Immature natural killer cell (primary cell): Measurements from ENCODE around the gene OSR1. TPM values are rescaled to one million over a fixed set of nuclear protein-coding genes. Genes with fewer than 3 reads are reported as not detected.
"Not testable (repeated sequence)": the region's sequence is repeated elsewhere in the genome, so short reads cannot be mapped to it uniquely, and the experiment has no call there.

Experiments used
- DNase-seq, 3 donors: peaks; one replicate each; pipeline ENCODE4 v3.0.0; 2022; ENCODE audit warnings: mixed read lengths in 1 of 3
- H3K27ac Mint-ChIP-seq, 6 donors: one replicate each; pipeline ENCODE4 v1.8.0; 2020; ENCODE audit warnings: mixed read lengths in 6 of 6, mild to moderate bottlenecking in 5 of 6, inconsistent platforms in 4 of 6, moderate library complexity in 3 of 6
- H3K27me3 Mint-ChIP-seq, 3 donors: one replicate each; pipeline ENCODE4 v1.8.0; 2020 to 2021; ENCODE audit warnings: low read depth in 3 of 3, mild to moderate bottlenecking in 3 of 3, mixed read lengths in 3 of 3, moderate library complexity in 3 of 3, inconsistent platforms in 1 of 3
- H3K36me3 Mint-ChIP-seq, 3 donors: one replicate each; pipeline ENCODE4 v1.8.0; 2020; ENCODE audit warnings: mixed read lengths in 3 of 3, inconsistent platforms in 2 of 3, mild to moderate bottlenecking in 2 of 3
- H3K4me1 Mint-ChIP-seq, 2 donors: one replicate each; pipeline ENCODE4 v1.8.0; 2020; ENCODE audit warnings: inconsistent platforms in 2 of 2, mild to moderate bottlenecking in 2 of 2, mixed read lengths in 2 of 2, moderate library complexity in 1 of 2
- H3K4me3 Mint-ChIP-seq, 5 donors: one replicate each; pipeline ENCODE4 v1.8.0; 2020; ENCODE audit warnings: mild to moderate bottlenecking in 5 of 5, mixed read lengths in 5 of 5, inconsistent platforms in 3 of 5, moderate library complexity in 3 of 5
- H3K9me3 Mint-ChIP-seq, 6 donors: one replicate each; pipeline ENCODE4 v1.8.0; 2020; ENCODE audit warnings: mild to moderate bottlenecking in 6 of 6, mixed read lengths in 6 of 6, inconsistent platforms in 4 of 6, moderate library complexity in 3 of 6
- polyA plus RNA-seq, 3 donors: library from polyadenylated mRNA; unstranded; fragments of 300-500 nt; fragmentation: Illumina TruSeq; gene quantifications; one replicate each; pipeline ENCODE4 v1.2.3, GENCODE V29; 2021

Gene OSR1
- polyA plus RNA-seq, 3 donors from 2014 or later: not detected

DNA sequence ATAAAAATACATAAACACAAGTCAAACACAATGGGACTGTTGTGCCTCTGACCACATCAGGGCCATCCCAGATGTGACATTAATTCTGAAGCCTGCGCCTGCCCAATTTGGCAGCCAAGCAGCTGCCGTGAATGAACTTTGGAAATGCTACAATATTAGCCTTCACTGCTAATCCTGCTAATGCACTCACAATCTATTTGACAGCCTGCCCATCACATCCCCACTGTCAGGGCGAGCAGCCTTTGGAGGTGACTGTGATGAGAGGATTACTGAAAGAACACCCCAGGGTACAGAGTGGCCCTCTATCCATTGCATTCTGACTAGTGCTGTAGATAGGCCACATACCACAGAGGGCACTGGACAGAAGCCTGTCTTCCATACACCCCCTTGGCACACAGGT lies 21.6 kb downstream of the OSR1 start:
- H3K9me3 Mint-ChIP-seq: no peaks in the 10 kb centered on the region
- H3K27ac Mint-ChIP-seq: no peak overlapping the region
- peaks cover 0 to 1% (median 1%) of the 10 kb centered on the region in 3 donors for H3K27me3 Mint-ChIP-seq
- DNase-seq: no peak
- H3K36me3 Mint-ChIP-seq: peaks cover 10 to 19% (median 11%) of the 10 kb centered on the region in 3 donors
- H3K4me3 Mint-ChIP-seq: no peak overlapping the region
- no peaks in the 10 kb centered on the region for H3K4me1 Mint-ChIP-seq

DNA sequence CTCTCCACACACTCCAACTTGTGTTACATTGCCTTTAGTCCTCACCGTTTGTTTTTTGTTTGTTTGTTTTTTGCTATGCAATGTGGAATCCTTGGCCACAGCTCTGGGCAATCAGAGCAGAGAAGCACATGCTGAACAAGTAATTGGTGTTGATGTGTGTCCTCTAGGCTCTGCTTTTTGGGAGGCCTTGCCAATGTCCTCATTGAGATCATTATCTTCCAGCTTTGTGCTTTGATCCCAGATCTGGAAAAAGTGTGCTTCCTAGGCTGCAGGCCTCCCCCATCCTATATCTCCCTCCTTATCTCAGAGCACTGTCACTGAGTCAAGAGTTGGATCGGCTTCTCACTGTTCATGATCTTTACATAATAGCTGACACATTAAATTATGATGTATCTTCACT lies 25.9 kb downstream of the OSR1 start:
- no peak for DNase-seq
- H3K36me3 Mint-ChIP-seq: peaks cover 6 to 10% (median 6%) of the 10 kb centered on the region in 3 donors
- H3K27me3 Mint-ChIP-seq: no peaks in the 10 kb centered on the region
- H3K9me3 Mint-ChIP-seq: no peaks in the 10 kb centered on the region
- H3K4me1 Mint-ChIP-seq: no peaks in the 10 kb centered on the region
- no peak overlapping the region for H3K4me3 Mint-ChIP-seq
- H3K27ac Mint-ChIP-seq: no peak overlapping the region

DNA sequence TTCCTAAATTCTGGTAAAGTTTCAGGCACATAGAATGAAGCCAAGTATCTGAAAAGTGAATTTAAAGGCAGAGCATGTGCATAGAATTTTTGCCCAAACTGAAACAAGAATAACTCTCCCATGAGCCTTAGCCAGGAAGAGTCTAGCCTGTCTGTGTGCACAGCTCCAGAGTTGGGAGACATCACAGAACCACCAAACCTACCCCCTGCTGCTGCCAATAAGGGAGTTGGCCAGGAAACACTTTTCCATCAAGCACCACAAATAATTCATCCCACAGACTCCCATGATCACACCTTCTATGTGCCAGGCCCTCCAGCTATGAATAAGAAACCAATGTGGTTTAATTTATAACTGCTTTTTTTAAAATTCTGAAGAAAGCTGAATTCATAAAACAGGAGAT lies 27.0 kb downstream of the OSR1 start:
- Mint-ChIP-seq H3K27me3 (no peaks in the 10 kb centered on the region), H3K9me3 (no peaks in the 10 kb centered on the region), H3K36me3 (peaks cover 5 to 10% (median 6%) of the 10 kb centered on the region in 3 donors), H3K4me3 (no peak overlapping the region), H3K27ac (no peak overlapping the region), H3K4me1 (no peaks in the 10 kb centered on the region)
- DNase-seq: no peak

DNA sequence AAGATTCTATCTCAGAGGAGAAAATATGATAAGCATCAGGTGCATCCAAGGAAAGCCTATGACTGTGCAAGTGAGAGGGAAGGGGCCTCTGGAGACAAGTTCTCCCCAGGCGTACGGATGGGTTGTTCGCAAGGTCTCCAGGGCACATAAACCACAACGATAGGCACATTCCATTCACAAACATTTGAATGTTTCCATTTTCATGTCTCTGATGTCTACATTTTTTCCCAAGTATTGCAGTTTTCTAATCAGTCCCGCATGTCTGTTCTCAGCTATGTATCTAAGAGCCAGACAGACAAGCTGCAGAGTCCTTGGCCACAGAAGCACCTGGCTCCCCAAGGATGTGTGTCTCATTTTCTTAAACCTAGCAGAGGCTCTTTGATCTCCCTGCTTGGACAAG lies 28.0 kb downstream of the OSR1 start:
- no peaks in the 10 kb centered on the region for H3K9me3 Mint-ChIP-seq
- H3K4me1 Mint-ChIP-seq: no peaks in the 10 kb centered on the region
- no peaks in the 10 kb centered on the region for H3K27me3 Mint-ChIP-seq
- no peak overlapping the region for H3K4me3 Mint-ChIP-seq
- no peak for DNase-seq
- H3K36me3 Mint-ChIP-seq: peaks cover 5 to 10% (median 6%) of the 10 kb centered on the region in 3 donors
- H3K27ac Mint-ChIP-seq: no peak overlapping the region

DNA sequence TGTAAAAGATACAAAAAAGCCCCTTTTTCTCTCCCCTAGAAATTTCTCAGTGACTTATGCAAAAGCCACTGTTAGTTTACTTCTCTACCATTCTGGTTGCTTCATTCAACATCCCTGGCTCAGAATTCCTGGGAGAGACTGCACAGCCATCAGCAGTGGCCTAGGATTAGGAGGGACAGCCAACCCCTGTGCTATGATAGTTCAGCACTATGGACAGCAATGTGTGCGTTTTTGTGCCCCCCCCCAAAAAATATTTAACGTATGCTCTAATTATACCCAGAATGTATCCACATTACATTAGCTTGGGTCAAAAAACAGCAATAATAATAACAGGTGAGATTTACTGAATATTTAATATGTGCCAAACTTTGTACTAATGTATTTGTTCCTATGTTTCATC lies 29.0 kb downstream of the OSR1 start:
- Mint-ChIP-seq H3K4me3 (no peak overlapping the region), H3K9me3 (no peaks in the 10 kb centered on the region), H3K36me3 (peaks cover 5 to 10% (median 6%) of the 10 kb centered on the region in 3 donors), H3K27me3 (no peaks in the 10 kb centered on the region), H3K4me1 (no peaks in the 10 kb centered on the region), H3K27ac (no peak overlapping the region)
- no peak for DNase-seq

DNA sequence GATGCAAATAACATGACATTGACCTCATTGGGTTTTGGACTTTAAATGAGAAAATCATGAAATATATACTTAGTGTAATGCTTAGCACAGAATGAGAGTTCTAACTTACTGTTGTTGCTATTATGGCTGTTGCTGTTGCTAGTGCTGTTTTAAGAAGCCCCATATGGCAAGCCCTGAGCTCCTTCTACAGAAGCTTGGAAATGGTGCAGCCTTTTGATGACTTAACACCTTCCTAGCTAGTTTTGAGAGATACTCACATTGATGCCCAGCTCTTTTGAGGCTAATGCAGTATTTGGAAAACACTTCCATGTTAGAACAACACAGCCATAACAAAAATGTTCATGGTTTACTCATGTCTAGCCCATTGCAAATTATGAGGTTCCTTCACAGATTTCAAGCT lies 30.9 kb downstream of the OSR1 start:
- Mint-ChIP-seq H3K4me1 (no peaks in the 10 kb centered on the region), H3K27me3 (peaks cover 0 to under 1% (median 0%) of the 10 kb centered on the region in 3 donors), H3K9me3 (no peaks in the 10 kb centered on the region), H3K36me3 (peaks cover 1 to 8% (median 5%) of the 10 kb centered on the region in 3 donors), H3K4me3 (no peak overlapping the region), H3K27ac (no peak overlapping the region)
- DNase-seq: no peak

DNA sequence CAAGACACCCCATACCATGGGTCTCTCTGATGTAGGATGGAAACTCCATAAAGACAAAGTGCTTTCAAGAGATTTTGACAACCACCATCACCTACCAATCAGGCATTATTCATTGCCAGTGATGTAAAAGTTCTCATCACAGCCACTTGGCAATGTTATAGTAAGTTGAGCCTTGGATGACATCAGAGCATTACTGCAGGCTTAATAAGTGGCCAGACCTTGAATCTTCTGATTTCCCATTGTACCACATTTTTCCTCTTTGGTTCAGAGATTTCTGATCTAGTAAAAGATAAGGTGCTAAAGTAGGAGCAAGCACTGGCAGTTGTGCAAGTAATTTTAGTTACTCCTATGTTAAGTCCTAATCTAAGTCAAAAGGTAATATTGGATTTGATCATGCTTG lies 36.5 kb downstream of the OSR1 start:
- no peak for DNase-seq
- Mint-ChIP-seq H3K27ac (no peak overlapping the region), H3K27me3 (peaks cover 0 to 5% (median 0%) of the 10 kb centered on the region in 3 donors)

DNA sequence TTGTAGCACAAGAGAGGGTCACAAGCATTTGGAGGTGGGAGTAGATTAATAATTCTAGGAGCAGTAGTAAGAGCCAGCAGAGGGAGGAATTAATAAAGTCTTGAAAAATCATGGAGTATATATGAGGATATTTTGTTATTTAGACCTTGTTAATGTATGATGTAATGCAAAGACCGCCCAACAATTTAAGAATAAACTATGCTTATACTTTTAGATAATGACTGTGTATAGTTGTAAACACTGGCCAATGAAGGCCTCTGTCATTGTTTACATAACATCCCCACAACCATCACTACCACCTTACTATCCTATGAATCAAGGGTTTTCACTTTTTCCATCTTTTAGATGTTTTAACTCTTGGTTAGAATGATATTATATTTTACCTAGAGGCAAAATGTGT lies 37.6 kb downstream of the OSR1 start:
- no peak overlapping the region for H3K4me3 Mint-ChIP-seq
- DNase-seq: no peak
- H3K36me3 Mint-ChIP-seq: peaks cover 0 to 7% (median 6%) of the 10 kb centered on the region in 3 donors
- no peak overlapping the region for H3K27ac Mint-ChIP-seq
- H3K27me3 Mint-ChIP-seq: peaks cover 0 to 5% (median 0%) of the 10 kb centered on the region in 3 donors
- no peaks in the 10 kb centered on the region for H3K9me3 Mint-ChIP-seq
- H3K4me1 Mint-ChIP-seq: no peaks in the 10 kb centered on the region

More for the DNA sequence above, 36.5 kb downstream of the OSR1 start:
- Mint-ChIP-seq H3K4me1 (no peaks in the 10 kb centered on the region), H3K4me3 (no peak overlapping the region), H3K9me3 (no peaks in the 10 kb centered on the region), H3K36me3 (peaks cover 0 to 7% (median 6%) of the 10 kb centered on the region in 3 donors)

DNA sequence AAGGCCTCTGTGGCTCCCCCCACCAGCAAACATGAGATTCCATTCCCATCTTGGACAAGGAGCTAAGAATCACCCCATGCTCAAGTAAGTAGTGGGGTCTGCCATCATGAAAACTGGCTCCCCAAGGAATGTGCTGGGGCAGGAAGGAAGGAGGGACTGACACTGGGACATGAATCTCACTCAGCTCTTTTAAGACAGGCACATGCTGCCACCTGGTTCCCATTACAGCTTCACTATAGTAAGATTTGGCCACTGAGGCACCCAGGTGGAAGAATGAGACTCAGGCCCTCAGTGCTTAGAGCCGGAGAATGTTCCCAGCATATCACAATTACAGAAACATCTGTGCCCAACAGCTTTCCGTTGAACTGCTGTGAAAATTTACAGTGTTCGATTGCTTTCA lies 38.7 kb downstream of the OSR1 start:
- H3K4me1 Mint-ChIP-seq: no peaks in the 10 kb centered on the region
- no peak overlapping the region for H3K27ac Mint-ChIP-seq
- H3K9me3 Mint-ChIP-seq: no peaks in the 10 kb centered on the region
- peaks cover 0 to 5% (median 0%) of the 10 kb centered on the region in 3 donors for H3K27me3 Mint-ChIP-seq
- H3K4me3 Mint-ChIP-seq: no peak overlapping the region
- H3K36me3 Mint-ChIP-seq: peaks cover 0 to 7% (median 6%) of the 10 kb centered on the region in 3 donors
- DNase-seq: no peak

DNA sequence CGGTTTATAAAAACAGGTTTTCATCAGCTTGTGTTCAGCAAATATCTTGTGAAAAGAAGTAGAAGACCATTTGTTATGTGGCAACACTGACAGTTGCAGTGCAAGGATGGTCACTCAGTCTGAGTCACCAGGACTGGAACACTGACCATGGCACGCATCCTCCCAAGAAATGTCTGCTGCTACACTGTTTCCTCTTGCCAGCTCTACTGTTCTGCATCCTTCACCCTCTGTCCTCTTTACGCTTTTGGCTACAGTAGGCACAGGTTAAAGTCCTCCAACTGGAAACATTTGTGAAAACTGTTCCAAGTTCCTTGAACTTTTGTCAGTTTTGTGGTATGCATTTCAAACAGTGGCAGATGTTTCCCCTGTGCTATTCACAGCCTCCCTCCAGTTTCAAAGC lies 39.4 kb downstream of the OSR1 start:
- H3K27me3 Mint-ChIP-seq: peaks cover 0 to 5% (median 0%) of the 10 kb centered on the region in 3 donors
- no peaks in the 10 kb centered on the region for H3K9me3 Mint-ChIP-seq
- H3K36me3 Mint-ChIP-seq: peaks cover 0 to 6% (median 3%) of the 10 kb centered on the region in 3 donors
- no peak overlapping the region for H3K4me3 Mint-ChIP-seq
- no peak for DNase-seq
- no peak overlapping the region for H3K27ac Mint-ChIP-seq
- H3K4me1 Mint-ChIP-seq: no peaks in the 10 kb centered on the region

DNA sequence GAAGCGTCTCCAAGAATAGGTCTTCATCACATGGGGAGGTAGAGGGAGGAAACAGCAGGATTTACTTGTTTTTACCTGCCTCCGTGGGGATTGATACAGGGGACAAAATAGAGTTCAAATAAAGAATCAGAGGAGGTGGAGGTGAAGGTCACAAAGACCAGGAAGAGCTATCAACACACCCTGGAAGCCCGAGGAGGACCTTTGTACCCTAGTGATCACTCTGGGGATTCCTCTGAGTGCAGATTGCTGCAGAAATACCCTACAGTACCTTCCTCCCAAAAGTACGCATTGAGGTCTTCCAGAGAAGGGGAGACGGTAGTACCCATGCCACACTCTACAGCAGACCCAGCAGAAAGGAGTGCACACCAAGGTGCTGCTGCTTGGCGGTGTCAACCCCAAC lies 44.9 kb downstream of the OSR1 start:
- Mint-ChIP-seq H3K4me3 (no peak overlapping the region), H3K4me1 (no peaks in the 10 kb centered on the region), H3K27me3 (no peaks in the 10 kb centered on the region), H3K36me3 (peaks cover 0 to 4% (median 0%) of the 10 kb centered on the region in 3 donors), H3K9me3 (peaks cover 0 to 5% (median under 1%) of the 10 kb centered on the region in 6 donors), H3K27ac (no peak overlapping the region)
- no peak for DNase-seq

DNA sequence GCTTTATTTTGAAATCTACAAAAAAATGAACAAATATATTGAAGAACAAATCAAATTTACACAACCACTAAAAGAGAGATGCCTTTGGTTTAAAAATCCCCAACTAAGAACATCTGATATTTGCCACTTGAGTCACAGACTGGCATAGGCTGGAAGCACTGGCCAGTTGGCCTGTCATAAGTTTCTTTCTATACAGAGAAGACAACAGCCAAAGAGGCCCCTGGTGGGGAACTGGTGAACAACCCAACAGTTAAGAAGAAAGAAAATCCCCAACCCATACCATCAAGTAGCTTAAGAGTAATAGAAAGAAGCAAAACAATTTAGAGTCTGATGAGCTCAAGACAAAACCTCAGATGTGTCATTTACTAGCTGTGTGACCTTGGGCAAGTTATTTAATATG lies 45.5 kb downstream of the OSR1 start:
- no peak overlapping the region for H3K4me3 Mint-ChIP-seq
- H3K36me3 Mint-ChIP-seq: peaks cover 0 to 4% (median 0%) of the 10 kb centered on the region in 3 donors
- no peak for DNase-seq
- H3K27ac Mint-ChIP-seq: no peak overlapping the region
- peaks cover 0 to 5% (median 3%) of the 10 kb centered on the region in 6 donors for H3K9me3 Mint-ChIP-seq
- H3K4me1 Mint-ChIP-seq: no peaks in the 10 kb centered on the region
- no peaks in the 10 kb centered on the region for H3K27me3 Mint-ChIP-seq

DNA sequence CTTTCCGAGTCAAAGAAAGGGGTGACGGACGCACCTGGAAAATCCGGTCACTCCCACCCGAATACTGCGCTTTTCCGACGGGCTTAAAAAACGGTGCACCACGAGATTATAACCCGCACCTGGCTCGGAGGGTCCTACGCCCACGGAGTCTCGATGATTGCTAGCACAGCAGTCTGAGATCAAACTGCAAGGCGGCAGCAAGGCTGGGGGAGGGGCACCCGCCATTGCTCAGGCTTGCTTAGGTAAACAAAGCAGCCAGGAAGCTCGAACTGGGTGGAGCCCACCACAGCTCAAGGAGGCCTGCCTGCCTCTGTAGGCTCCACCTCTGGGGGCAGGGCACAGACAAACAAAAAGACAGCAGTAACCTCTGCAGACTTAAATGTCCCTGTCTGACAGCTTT lies 52.4 kb downstream of the OSR1 start:
- not testable (repeated sequence) for H3K27ac Mint-ChIP-seq, H3K4me3 Mint-ChIP-seq, DNase-seq, H3K9me3 Mint-ChIP-seq, H3K4me1 Mint-ChIP-seq, H3K27me3 Mint-ChIP-seq, H3K36me3 Mint-ChIP-seq

DNA sequence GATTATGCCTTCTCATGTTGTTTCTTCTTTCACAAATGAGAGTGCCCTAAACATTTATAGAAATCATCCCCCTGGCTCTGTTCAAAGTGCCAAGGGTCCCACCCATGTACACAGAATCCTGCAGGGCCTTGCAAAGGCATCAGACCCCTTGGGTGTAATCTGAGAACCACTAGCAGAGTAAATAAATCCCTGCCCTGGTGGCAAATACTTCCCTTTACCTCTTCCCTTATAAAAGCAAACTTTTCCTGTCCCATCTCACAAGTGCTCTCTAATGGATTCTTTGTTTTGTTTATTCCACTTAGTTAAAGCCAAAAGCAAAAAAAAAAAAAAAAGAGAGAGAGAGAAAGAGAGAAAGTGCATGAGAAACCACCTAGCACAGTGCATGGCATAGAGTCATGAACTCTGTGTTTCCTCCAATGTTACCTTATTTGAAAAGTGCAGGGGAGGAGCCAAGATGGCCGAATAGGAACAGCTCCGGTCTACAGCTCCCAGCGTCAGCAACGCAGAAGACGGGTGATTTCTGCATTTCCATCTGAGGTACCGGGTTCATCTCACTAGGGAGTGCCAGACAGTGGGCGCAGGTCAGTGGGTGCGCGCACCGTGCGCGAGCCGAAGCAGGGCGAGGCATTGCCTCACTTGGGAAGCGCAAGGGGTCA lies 52.9 kb downstream of the OSR1 start:
- not testable (repeated sequence) for DNase-seq, H3K27ac Mint-ChIP-seq, H3K27me3 Mint-ChIP-seq, H3K4me1 Mint-ChIP-seq, H3K36me3 Mint-ChIP-seq, H3K9me3 Mint-ChIP-seq, H3K4me3 Mint-ChIP-seq

DNA sequence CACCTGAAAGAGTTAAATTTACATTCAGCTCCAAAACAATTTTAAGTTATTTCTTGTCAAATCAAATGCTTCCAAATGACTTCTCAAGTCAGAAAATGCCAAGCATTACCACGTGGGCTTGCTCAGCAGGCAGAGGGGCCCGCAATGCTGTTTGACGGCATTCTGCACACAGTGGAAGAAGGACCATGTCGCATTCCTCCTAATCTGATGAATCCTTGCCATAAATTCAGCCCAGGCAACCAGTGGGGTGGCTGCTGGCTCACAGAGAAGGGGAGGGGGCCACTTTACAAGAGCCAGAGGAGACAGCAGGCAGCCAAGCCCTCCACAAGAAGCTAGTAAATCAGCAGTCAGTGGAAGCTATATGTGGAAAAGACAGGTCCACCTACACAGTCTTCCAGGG lies 56.7 kb downstream of the OSR1 start:
- H3K27me3 Mint-ChIP-seq: peaks cover 0 to 1% (median 0%) of the 10 kb centered on the region in 3 donors
- DNase-seq: no peak
- no peaks in the 10 kb centered on the region for H3K4me1 Mint-ChIP-seq
- H3K36me3 Mint-ChIP-seq: peaks cover 0 to 5% (median 3%) of the 10 kb centered on the region in 3 donors
- no peak overlapping the region for H3K4me3 Mint-ChIP-seq
- no peak overlapping the region for H3K27ac Mint-ChIP-seq
- H3K9me3 Mint-ChIP-seq: peaks cover 0 to 5% (median 1%) of the 10 kb centered on the region in 6 donors
